ENCODE data around the gene GOLT1A.

Gene GOLT1A

GRCh38 chr1:204152310-204153044 is 61.3 kb downstream of the GOLT1A start:
- Histone ChIP-seq H3K9me2 (ENCODE audit: low read depth, low read length) (no peaks in the 10 kb centered on the region), H3K9ac (ENCODE audit: low read length) (no peak overlapping the region), H3K4me2 (ENCODE audit: low read length) (no peak overlapping the region), H3K4me3 (ENCODE audit: low read depth, low read length, poor library complexity, severe bottlenecking) (no peak overlapping the region), H4K20me1 (ENCODE audit: insufficient read depth, low read length) (no peaks in the 10 kb centered on the region), H3K27me3 (ENCODE audit: insufficient read depth, low read length) (no peaks in the 10 kb centered on the region), H2AFZ (ENCODE audit: low read length) (no peak overlapping the region), H3K9me3 (ENCODE audit: low read length) (no peaks in the 10 kb centered on the region), H3F3A (ENCODE audit: insufficient read depth, low read length) (no peaks in the 10 kb centered on the region), H3K36me3 (ENCODE audit: insufficient read depth, low read length) (no peaks in the 10 kb centered on the region), H3K4me1 (ENCODE audit: insufficient read depth, low read length, severe bottlenecking) (no peaks in the 10 kb centered on the region), H3K27ac (ENCODE audit: low read depth, low read length, poor library complexity, severe bottlenecking) (no peak overlapping the region), H3K79me2 (ENCODE audit: insufficient read depth, low read length) (no peaks in the 10 kb centered on the region)
- TF ChIP-seq, protein P1, sequence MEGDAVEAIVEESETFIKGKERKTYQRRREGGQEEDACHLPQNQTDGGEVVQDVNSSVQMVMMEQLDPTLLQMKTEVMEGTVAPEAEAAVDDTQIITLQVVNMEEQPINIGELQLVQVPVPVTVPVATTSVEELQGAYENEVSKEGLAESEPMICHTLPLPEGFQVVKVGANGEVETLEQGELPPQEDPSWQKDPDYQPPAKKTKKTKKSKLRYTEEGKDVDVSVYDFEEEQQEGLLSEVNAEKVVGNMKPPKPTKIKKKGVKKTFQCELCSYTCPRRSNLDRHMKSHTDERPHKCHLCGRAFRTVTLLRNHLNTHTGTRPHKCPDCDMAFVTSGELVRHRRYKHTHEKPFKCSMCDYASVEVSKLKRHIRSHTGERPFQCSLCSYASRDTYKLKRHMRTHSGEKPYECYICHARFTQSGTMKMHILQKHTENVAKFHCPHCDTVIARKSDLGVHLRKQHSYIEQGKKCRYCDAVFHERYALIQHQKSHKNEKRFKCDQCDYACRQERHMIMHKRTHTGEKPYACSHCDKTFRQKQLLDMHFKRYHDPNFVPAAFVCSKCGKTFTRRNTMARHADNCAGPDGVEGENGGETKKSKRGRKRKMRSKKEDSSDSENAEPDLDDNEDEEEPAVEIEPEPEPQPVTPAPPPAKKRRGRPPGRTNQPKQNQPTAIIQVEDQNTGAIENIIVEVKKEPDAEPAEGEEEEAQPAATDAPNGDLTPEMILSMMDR (IDR thresholded peaks at IDR 0.05; ENCODE audit: low read length) = no peak
- no peak for TF ChIP-seq EZH2 (IDR thresholded peaks at IDR 0.05; ENCODE audit: borderline replicate concordance, low read length)

DNA sequence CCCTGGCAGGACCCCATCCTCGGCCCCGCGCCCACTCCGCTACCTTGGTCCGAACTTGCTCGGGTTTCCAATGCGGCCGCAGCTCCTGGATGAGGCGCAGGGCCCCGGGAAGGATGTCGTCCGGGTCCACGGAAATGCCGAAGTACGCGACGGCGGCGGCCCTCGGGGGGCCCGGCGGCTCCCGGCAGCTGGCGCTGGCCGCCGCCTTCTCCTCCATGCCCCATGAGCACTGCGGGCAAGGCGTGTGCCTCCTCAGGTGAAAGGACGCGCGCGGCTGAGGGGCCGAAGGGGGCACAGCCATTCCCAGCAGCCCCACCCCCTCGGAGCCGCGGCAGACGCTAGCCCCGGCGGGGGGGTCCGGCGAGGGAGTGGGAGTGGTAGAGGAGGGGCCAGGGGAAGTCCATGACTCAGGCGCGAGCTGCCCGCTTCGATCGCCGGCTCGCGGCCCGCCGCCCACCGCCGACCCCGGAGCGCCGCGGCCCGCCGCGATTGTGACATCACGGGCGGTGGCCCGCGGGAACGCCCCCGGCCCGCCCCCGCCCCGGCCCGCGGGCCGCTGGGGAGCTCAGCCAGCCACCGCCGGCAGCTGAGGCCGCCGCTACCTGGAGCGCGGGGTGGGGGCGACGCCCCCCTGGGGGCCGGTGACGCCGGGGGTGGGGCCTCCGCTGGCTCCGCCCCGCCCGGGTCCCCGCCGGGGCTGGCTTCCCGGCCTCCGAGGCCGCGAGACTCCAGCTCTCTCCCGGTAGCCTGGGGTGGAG is 62.1 kb downstream of the GOLT1A start, which contains the start of gene ETNK2:
Gene ETNK2 (minus strand): TSS at position 493 of the 758 bp plus-strand sequence. CDS start 192 bp downstream, at position 301.
- H3K27me3 ChIP-seq (ENCODE audit: insufficient read depth, low read length) = no peaks in the 10 kb centered on the region
- H4K20me1 ChIP-seq (ENCODE audit: insufficient read depth, low read length) = no peaks in the 10 kb centered on the region
- peak within 1 kb of the TSS; percentile 43 for H3K4me3 ChIP-seq (ENCODE audit: low read depth, low read length, poor library complexity, severe bottlenecking)
- no peak within 1 kb of the TSS for H3K27ac ChIP-seq (ENCODE audit: low read depth, low read length, poor library complexity, severe bottlenecking)
- no peaks in the 10 kb centered on the region for H3K9me3 ChIP-seq (ENCODE audit: low read length)
- H3K9me2 ChIP-seq (ENCODE audit: low read depth, low read length) = no peaks in the 10 kb centered on the region
- H3K36me3 ChIP-seq (ENCODE audit: insufficient read depth, low read length) = no peaks in the 10 kb centered on the region
- no peak for TF ChIP-seq EZH2 (IDR thresholded peaks at IDR 0.05; ENCODE audit: borderline replicate concordance, low read length)
- TF ChIP-seq, protein P1 (IDR thresholded peaks at IDR 0.05; ENCODE audit: low read length) = no peak
- peak within 1 kb of the TSS; percentile 21; the same call in 1 of the 2 replicates for H3K4me2 ChIP-seq (ENCODE audit: low read length)
- no peak within 1 kb of the TSS for H2AFZ ChIP-seq (ENCODE audit: low read length)
- no peak within 1 kb of the TSS for H3K9ac ChIP-seq (ENCODE audit: low read length)
- no peaks in the 10 kb centered on the region for H3F3A ChIP-seq (ENCODE audit: insufficient read depth, low read length)
- H3K79me2 ChIP-seq (ENCODE audit: insufficient read depth, low read length) = no peaks in the 10 kb centered on the region
- H3K4me1 ChIP-seq (ENCODE audit: insufficient read depth, low read length, severe bottlenecking) = no peaks in the 10 kb centered on the region

DNA sequence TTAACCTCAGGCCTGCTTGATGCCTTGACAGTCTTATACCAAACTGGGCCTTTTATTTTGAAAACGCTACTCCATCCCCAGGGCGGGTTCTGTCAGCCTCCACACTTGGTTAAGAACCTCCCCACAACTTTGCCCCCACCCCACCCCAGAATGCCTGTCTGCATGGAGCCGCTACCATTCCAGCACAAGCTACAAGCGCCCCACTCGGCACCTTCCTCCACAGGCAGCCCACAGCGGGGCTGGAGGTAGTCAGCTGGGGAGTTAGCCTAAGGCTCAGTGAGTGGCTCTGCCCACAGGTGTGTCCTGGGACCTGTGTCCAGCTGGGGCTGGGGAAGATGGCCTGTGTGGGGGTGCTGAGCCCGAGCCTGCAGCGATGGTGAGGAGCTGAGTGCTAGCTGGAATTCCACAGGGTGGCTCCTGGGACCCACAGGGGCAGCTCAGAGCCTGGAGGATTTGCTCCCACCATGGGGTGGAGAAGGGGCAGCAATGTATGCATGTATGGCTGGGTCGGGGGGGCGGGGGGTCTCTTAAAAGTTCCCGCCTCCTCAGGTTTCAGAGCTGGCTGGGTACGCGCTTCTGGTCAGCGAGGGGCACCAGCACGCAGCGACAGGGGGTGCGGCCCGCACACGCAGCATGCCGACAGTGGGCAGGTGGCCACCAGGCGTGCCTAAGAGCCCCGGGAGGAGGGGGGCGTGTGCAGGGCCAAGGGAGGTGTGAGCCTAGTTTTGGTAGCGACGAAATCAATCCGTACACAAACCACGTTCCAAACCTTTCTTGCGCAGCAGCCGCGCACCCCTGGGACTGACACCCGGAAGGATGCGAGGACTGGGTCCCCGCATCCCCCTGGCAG is 62.9 kb downstream of the GOLT1A start:
- TF ChIP-seq, protein P1 (IDR thresholded peaks at IDR 0.05; ENCODE audit: low read length) = no peak
- no peak for TF ChIP-seq EZH2 (IDR thresholded peaks at IDR 0.05; ENCODE audit: borderline replicate concordance, low read length)
- H2AFZ ChIP-seq (ENCODE audit: low read length) = no peak overlapping the region
- no peaks in the 10 kb centered on the region for H3K4me1 ChIP-seq (ENCODE audit: insufficient read depth, low read length, severe bottlenecking)
- H3K79me2 ChIP-seq (ENCODE audit: insufficient read depth, low read length) = no peaks in the 10 kb centered on the region
- peak overlapping the region; percentile 21; the same call in 1 of the 2 replicates for H3K4me2 ChIP-seq (ENCODE audit: low read length)
- no peak overlapping the region for H3K27ac ChIP-seq (ENCODE audit: low read depth, low read length, poor library complexity, severe bottlenecking)
- H3K27me3 ChIP-seq (ENCODE audit: insufficient read depth, low read length) = no peaks in the 10 kb centered on the region
- H3K9ac ChIP-seq (ENCODE audit: low read length) = no peak overlapping the region
- H3K9me2 ChIP-seq (ENCODE audit: low read depth, low read length) = no peaks in the 10 kb centered on the region
- H4K20me1 ChIP-seq (ENCODE audit: insufficient read depth, low read length) = no peaks in the 10 kb centered on the region
- no peak overlapping the region for H3K4me3 ChIP-seq (ENCODE audit: low read depth, low read length, poor library complexity, severe bottlenecking)
- H3K9me3 ChIP-seq (ENCODE audit: low read length) = no peaks in the 10 kb centered on the region
- H3F3A ChIP-seq (ENCODE audit: insufficient read depth, low read length) = no peaks in the 10 kb centered on the region
- H3K36me3 ChIP-seq (ENCODE audit: insufficient read depth, low read length) = no peaks in the 10 kb centered on the region
